ENCODE results near the gene MPV17L.
"Not testable (repeated sequence)": the region's sequence is repeated elsewhere in the genome, so short reads cannot be mapped to it uniquely, and the experiment has no call there.

Gene MPV17L

DNA sequence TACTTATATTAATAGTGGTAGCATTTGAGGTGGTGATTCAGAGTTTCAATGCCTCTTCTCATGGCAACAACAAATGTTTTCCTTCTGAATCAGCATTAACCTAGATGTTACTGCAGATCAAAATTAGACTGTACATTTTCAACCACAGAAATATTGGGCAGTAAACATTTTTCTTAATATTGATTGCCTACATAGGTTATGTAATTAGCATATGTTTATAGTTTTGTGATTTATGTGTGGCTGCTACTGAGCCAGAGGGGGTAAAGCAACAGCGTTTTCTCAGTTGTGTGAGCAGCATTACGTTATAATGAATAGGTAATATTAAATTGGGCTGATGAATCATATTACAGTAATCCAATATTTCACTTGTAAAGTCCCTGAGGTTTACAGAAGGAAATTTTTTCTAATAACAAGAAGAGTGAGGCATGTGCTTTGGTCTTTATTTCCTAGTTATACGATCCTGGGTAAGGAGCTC lies 20.0 kb downstream of the MPV17L start:
- DNase-seq = no peak

DNA sequence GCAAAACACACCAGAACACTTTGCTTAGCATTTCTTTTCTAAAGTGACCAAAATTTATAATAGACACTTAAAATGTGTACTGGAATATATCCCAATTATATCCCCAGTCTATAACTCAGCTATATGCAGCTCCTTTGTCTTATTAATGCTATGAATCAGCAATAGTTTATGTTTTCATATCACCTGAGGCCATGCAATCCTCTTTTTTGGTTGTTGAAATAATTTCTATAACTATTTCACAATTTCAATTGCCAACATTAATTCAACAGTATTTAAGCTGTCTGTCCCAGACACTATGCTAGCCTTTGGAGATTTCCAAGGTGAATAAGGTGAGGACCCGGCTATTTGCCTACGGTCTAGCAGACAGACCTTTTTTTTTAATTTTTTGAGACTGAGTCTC lies 21.6 kb downstream of the MPV17L start:
- DNase-seq = no peak

DNA sequence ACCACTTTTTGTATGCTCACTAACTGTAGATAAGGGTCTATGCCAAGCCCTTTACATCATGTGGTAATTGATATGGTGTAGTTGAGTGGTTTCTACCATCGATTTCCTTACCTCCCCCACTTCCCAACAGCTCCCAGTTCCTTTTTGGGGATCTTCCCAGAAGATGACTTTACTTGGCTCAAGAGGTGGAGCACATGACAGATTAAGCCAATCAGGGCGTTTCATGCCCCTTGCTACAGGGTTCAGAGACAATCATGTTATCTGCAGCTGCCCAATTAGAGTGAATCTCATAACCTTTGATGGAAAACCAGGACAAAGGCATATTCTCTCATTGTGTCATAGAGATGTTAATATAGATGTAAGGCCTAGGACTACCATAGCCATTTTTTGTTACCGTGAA lies 22.7 kb downstream of the MPV17L start:
- DNase-seq = no peak

GRCh38 chr16:15421696-15422095 lies 26.1 kb downstream of the MPV17L start:
- not testable (repeated sequence) for DNase-seq

GRCh38 chr16:15422222-15422621 lies 26.7 kb downstream of the MPV17L start:
- DNase-seq = no peak

- no peak for DNase-seq
Measured at GRCh38 chr16:15425861-15426260, 30.3 kb downstream of the MPV17L start.

DNA sequence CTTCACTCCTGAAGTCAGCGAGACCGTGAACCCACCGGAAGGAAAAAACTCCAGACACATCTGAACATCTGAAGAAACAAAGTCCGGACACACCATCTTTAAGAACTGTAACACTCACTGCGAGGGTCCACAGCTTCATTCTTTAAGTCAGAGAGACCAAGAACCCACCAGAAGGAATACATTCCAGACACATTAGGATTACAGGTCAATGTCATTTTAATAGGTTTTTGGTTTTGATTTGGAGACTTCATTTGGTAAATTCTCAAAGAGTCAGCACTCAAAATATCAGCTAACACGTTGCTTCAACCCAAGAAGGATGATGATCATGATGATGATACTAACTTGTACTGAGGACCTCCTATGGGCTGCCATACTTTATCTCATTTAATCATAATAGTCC lies 31.2 kb downstream of the MPV17L start:
- no peak for DNase-seq

DNA sequence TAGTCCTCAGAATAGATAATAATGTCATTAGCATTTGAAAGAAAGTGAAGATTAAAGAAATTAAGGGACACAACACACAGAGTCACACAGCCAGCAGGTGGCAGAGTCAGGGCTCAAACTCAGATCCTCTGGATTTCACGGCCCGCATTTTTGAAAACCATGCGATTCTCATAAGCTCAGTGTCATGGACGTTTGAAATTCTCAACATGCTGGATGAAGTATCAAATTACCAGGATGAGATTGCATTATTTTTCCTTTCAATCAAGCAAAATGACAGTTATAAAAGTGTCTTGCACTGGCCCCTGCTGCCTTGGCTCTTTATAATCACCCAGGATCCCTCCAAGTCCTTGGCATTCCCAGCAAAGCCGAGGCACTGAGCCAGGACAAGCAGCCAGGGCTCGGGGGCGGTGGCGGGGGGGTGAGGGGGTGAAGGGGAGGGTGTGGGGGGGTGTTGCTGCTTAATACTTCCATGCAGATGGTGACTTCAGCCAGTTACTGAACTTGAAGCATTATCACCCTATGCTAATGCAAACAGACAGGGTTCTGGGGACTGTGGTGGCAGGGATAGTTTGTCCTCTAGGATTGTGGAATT lies 32.2 kb downstream of the MPV17L start:
- peak; percentile 12 for DNase-seq

DNA sequence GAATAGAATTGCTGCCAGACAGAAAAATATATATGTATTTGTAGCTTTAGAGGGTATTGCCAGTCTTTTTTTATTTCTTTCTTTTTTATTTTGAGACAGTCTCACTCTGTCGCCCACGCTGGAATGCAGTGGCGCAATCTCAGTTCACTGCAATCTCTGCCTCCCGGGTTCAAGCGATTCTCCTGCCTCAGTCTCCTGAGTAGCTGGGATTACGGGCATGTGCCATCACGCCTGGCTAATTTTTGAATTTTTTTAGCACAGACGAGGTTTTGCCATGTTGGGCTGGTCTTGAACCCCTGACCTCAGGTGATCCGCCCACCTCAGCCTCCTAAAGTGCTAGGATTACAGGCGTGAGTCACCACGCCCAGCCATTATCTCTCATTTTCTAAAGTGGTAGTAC lies 35.3 kb downstream of the MPV17L start:
- DNase-seq = not testable (repeated sequence)

DNA sequence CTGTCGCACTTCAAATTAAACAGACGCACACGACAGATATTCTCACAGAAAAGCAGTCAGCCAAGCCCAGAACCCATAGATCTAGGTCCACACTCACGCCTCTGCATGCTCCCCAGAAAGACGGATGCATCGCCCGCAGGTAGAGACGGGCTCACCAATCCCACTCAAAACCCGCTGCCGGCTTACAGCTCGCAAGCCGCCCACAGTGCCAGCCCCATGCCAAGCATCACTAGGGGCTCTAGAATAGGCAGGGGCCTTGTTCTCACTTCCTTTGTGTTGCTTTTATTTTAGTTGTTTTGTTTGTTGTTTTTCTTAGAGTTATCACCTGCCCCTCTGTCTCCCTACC lies 38.5 kb downstream of the MPV17L start:
- DNase-seq = no peak

- peak; percentile 85 for DNase-seq
Measured at GRCh38 chr16:15434425-15435215, 39.1 kb downstream of the MPV17L start, which contains the start of gene BMERB1. Gene BMERB1 (plus strand): TSS chr16:15434588. CDS start chr16:15434654, 66 bp downstream.

DNA sequence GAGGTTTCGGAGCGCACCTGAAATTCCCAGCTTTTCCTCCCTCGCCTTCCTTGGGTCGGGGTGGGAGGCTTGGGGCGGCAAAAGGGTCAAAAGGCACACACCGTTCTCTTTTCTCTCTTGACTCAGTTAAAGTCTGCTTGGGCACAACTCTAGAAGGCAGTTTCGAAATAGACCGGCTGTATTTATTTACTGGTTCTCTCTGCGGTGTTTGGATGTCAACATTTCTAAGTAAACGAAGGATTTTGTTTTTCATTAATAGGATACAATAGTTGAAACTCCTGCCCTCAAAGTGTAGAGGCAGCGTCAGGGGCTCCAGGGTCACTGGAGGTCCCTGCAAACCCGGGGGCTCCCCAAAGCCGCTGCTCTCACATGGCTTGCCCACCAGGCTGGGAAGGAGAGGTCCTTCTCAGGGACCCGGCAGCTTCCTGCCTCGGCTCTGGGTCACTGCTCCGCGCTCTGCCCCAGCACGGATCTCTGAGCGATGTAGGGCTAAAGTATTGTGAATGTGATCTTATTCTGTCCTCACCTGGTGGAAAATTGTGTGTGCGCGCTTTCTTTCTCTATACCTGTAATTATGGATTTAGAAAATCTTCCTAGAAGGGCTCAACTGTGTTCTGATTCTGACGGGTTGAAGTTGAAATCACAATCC lies 39.8 kb downstream of the MPV17L start:
- DNase-seq = no peak

DNA sequence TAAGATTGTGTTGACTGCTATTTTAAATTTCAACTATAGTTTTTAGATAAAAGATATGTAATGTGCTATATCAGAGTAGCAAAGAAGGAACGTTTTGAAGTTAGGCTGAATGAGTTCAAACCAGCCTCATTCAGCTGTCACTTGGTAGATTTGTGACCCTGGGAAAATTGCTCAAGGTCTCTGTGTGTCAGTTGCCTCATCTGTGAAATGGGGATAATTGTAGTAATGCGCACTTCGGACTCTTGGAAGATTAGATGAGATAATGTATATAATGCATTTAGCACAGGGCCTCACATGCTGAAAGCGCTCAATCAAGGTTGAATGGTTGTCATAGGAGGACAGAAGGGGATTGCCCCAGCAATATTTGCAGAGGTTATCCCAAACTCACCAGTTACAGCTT lies 43.5 kb downstream of the MPV17L start:
- no peak for DNase-seq

DNA sequence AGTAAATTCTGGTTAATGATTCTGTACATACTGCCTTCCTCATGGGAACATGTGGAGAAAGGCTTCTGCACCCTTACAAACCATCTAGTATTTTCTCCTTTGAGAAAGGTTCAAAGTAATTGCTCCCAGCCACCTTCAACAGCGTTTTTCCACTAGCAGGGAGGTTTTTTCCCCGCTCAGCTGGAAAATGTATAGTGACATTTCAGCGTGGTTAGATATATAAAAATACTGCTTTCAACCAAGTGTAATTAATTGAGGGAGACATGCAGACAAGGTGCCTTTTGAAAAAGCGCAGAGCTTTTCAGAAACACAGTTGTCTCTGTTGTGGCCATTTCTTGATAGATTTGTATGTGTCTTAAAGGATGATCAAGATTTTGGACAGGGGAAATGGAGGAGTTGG lies 44.0 kb downstream of the MPV17L start:
- no peak for DNase-seq

DNA sequence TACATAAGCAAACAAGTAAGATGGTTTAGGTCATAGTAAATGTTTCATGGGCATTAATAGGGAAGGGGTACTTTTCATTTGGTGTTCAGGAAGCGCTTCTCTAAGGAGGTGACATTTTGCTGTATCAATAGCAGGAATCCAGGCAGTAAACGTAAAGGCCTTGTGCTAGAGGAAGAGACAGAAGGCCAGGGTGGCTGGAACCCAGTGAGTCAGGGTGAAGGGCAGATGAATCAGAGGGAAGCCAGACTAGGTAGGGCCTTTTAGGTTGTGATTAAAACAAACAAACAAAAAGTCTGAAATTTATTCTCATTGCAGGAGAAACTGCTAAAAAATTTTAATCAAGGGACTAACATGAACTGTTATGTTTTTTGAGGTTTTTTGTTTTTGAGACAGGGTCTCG lies 45.3 kb downstream of the MPV17L start:
- no peak for DNase-seq

DNA sequence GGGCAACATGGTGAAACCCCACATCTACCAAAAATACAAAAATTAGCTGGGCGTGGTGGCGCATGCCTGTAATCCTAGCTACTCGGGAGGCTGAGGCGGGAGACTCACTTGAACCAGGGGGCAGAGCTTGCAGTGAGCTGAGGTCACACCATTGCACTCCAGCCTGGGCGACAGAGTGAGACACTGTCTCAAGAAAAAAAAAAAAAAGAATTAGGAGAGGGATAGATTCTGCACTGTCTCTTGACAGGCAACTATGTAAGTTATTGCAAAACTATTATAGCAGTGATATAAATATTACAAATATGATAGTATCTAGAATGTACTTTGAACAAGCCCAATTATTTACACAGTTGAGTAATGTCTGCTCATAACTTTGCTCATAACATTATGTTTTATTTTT lies 46.6 kb downstream of the MPV17L start:
- DNase-seq = not testable (repeated sequence)

GRCh38 chr16:15443753-15444152 lies 48.2 kb downstream of the MPV17L start:
- DNase-seq = no peak

DNA sequence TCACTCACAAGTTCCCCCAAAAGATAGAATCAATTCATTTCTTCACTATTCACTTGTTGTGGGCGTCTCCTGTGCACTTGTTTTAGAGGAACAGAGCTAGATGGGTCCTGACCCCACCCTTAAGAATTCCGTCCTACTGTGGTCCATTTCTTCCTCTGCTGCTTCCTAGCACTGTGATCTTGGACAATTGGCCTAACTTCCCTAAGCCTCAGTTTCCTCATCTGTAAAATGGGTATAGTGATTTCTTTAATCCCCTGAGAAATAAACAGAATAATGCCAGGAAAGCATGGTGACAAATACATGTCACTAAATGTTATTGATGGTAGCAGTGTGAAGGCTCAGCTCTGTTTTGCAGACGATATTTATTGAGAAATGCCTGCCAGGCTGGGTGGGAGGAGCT lies 48.7 kb downstream of the MPV17L start:
- DNase-seq = no peak

DNA sequence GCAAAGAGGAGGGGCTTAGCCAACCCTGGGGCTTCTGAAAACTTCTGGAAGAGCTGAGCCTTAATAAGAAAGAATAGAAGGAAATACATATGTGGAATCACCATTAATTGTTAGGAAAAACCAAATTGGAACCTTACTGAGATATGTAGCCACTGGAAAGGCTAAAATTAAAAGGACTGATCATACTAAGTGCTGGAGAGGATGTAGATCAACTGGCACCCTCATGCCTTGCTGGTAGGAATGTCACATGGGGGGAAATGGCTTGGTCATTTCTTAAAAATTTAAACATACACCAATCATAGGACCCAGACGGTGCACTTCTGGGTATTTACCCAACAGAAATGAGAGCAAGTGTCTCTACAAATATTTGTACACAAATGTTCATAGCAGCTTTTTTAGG lies 49.9 kb downstream of the MPV17L start:
- no peak for DNase-seq

DNA sequence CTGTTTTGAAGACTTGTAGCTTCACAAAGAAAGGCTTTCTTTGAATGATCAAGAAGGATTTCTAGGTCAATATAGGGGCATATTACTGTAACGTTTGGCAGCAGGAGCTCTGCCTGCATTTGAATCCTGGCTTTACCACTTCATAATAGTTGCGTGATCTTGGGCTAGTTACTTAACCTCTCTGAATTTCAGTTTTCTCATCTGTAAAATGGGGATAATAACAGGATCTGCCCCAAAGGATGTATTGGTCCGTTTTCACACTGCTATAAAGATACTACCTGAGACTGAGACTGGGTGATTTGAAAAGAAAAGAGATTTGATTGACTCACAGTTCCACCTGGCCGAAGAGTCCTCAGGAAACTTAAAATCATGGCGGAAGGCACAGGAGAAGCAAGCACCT lies 51.3 kb downstream of the MPV17L start:
- DNase-seq = no peak

DNA sequence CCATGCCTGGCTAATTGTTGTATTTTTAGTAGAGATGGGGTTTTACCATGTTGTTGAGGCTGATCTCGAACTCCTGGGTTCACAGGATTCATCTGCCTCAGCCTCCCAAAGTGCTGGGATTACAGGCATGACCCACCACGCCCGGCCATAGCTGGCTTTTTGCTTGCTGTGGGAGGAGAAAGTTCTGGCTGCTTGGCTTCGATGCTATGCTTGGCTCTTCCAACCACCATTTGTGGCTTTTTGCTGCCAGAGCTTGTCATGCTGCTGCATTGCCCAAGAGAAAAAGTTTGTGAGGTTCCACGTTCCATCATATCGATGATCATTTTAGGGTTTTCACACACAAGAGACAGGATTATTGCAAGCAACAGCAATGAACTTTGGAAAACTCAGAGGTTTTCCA lies 55.1 kb downstream of the MPV17L start:
- no peak for DNase-seq

- no peak for DNase-seq
Measured at GRCh38 chr16:15451098-15451731, 55.7 kb downstream of the MPV17L start.

GRCh38 chr16:15452246-15452855 lies 56.8 kb downstream of the MPV17L start:
- no peak for DNase-seq
